GM12873 (cell line): ENCODE results near the gene COL11A1.

Experiments
- CTCF ChIP-seq: IDR thresholded peaks from 2 replicates; pipeline ENCODE4 v1.5.1; 2012; ENCODE audit warnings: low read depth, mild to moderate bottlenecking, moderate library complexity, low read length, control low read depth; ENCODE audit not compliant: insufficient read depth; ENCODE audit errors: missing control alignments

The COL11A1 gene

DNA sequence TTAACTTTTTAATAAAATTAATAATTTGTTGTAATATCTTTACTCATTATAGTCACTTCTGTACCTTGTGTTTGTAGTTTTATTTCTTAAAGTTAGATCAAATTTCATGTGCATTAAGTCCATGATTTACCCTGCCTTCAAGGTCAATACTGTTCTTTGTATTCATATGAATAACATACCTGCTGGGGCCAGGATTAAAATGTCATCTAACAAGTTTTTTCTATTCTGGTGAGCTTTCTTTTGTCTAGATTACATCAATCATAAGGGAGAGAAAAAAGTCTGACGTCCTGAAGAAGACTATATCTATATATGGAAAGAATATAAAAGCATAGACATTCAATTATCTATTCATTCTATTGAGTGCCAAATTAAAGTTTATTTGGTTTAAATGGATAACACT lies 232.6 kb downstream of the COL11A1 start:
- no peak for TF ChIP-seq CTCF

GRCh38 chr1:102872526-102872925 lies 235.8 kb downstream of the COL11A1 start:
- no peak for TF ChIP-seq CTCF

GRCh38 chr1:102872097-102872496 lies 236.2 kb downstream of the COL11A1 start:
- TF ChIP-seq CTCF = peak; percentile 35

DNA sequence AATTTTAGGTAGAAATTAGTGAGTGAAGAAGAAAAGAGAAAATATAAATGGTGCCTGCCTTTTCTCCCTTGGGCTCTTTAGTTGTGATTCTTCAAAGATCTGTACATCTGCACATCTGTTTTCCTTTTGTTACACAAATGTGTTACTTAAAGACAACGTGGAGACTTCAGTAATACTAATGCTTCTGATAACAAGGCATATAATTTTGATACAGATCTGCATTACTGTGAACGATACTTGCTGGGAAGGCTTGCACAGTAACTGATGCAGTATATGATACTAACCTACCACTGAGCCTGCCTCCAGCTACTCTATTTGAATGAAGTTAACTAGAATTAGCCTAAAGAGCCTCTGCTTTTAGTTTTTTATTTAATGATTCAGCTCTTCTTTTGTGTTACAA lies 244.6 kb downstream of the COL11A1 start:
- no peak for TF ChIP-seq CTCF

- no peak for TF ChIP-seq CTCF
These were observed 247.1 kb downstream of the COL11A1 start for GRCh38 chr1:102861247-102861646.

DNA sequence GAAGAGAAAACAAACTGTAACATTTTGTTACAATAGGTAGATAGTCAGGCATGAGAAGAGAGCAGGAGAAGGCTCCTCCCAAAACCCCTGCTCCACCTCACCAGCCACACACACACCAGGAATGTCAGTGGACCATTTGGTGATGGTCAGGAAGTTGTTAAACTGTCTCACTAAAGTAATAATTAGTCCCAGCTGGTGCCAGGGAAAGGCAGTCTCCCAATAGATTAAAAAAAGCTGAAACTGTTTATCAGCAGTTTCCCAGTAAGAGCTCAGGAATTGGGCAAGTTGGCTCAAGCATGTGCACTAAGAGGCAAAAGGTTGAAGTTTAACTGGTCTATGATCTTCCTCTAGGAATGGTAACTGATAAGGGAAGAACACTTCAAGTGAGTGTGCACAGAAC lies 249.6 kb downstream of the COL11A1 start:
- TF ChIP-seq CTCF = no peak

- TF ChIP-seq CTCF = no peak
These were observed 251.1 kb downstream of the COL11A1 start for GRCh38 chr1:102857251-102857650.
